Neuronal stem cell (in vitro differentiated cells): ENCODE measurements around the gene SRP68.
A peak's percentile ranks its signal among the peaks of the same experiment; 100 is the strongest.
"Not testable (repeated sequence)": the region's sequence is repeated elsewhere in the genome, so short reads cannot be mapped to it uniquely, and the experiment has no call there.

ENCODE experiments used
- DNase-seq: peaks from one replicate; pipeline ENCODE4 v3.0.0-alpha.2; 2013; ENCODE audit warnings: low spot score
- H2AFZ ChIP-seq: one replicate; pipeline ENCODE4 v1.6.1; 2013; ENCODE audit warnings: mild to moderate bottlenecking, low read length, inconsistent platforms
- H2AK5ac ChIP-seq: 2 replicates; pipeline ENCODE4 v1.6.1; 2013; ENCODE audit warnings: low read depth, mild to moderate bottlenecking, inconsistent platforms, low read length, moderate library complexity, mixed read lengths
- H2BK120ac ChIP-seq: 2 replicates; pipeline ENCODE4 v1.6.1; 2013; ENCODE audit warnings: low read depth, mild to moderate bottlenecking, inconsistent platforms, low read length, moderate library complexity, mixed read lengths
- H2BK12ac ChIP-seq: one replicate; pipeline ENCODE4 v1.6.1; 2013; ENCODE audit warnings: low read length, inconsistent platforms
- H2BK15ac ChIP-seq: 2 replicates; pipeline ENCODE4 v1.6.1; 2013; ENCODE audit warnings: mild to moderate bottlenecking, low read length, inconsistent platforms, mixed read lengths
- H2BK5ac ChIP-seq: one replicate; pipeline ENCODE4 v1.6.1; 2013; ENCODE audit warnings: inconsistent platforms, mild to moderate bottlenecking, low read length, moderate library complexity
- H3K14ac ChIP-seq: one replicate; pipeline ENCODE4 v1.6.1; 2013; ENCODE audit warnings: low read length, inconsistent platforms
- H3K18ac ChIP-seq: 2 replicates; pipeline ENCODE4 v1.6.1; 2013; ENCODE audit warnings: low read length, inconsistent platforms
- H3K23ac ChIP-seq: 2 replicates; pipeline ENCODE4 v1.6.1; 2013; ENCODE audit warnings: low read depth, mild to moderate bottlenecking, mixed read lengths, low read length, inconsistent platforms; ENCODE audit not compliant: poor library complexity
- H3K27ac ChIP-seq: replicated peaks from 3 replicates; pipeline ENCODE4 v1.5.1; 2013; ENCODE audit warnings: low read length, inconsistent platforms
- H3K27me3 ChIP-seq, 3 experiments: 2 replicates each; pipeline ENCODE4 v1.6.1; 2013; ENCODE audit warnings: low read length in 3 of 3, mild to moderate bottlenecking in 2 of 3, inconsistent platforms in 1 of 3, low read depth in 1 of 3, mixed read lengths in 1 of 3, moderate library complexity in 1 of 3; ENCODE audit not compliant: control insufficient read depth in 3 of 3, insufficient read depth in 3 of 3
- H3K36me3 ChIP-seq, 2 donors: replicated peaks in 1 of 2; 2 replicates each; pipeline ENCODE4 v1.6.1; 2013; ENCODE audit warnings: low read length in 2 of 2; ENCODE audit not compliant: control insufficient read depth in 2 of 2, insufficient read depth in 2 of 2
- H3K4ac ChIP-seq: 2 replicates; pipeline ENCODE4 v1.6.1; 2013; ENCODE audit warnings: inconsistent platforms, mild to moderate bottlenecking, low read length, moderate library complexity
- H3K4me1 ChIP-seq, 2 donors: 1 replicate in 1 of 2; 2 replicates in 1 of 2; pipeline ENCODE4 v1.6.1; 2013; ENCODE audit warnings: low read length in 2 of 2, low read depth in 1 of 2; ENCODE audit not compliant: control insufficient read depth in 2 of 2, insufficient read depth in 1 of 2
- H3K4me2 ChIP-seq: one replicate; pipeline ENCODE4 v1.6.1; 2013; ENCODE audit warnings: mild to moderate bottlenecking, low read length, inconsistent platforms; ENCODE audit not compliant: insufficient read depth, poor library complexity, severe bottlenecking
- H3K4me3 ChIP-seq, 2 donors: 2 replicates each; pipeline ENCODE4 v1.5.1; 2013; ENCODE audit warnings: low read length in 2 of 2, mild to moderate bottlenecking in 2 of 2, inconsistent platforms in 1 of 2, moderate library complexity in 1 of 2
- H3K79me1 ChIP-seq: one replicate; pipeline ENCODE4 v1.6.1; 2013; ENCODE audit warnings: low read depth, mild to moderate bottlenecking, inconsistent platforms, low read length, moderate library complexity
- H3K9ac ChIP-seq: one replicate; pipeline ENCODE4 v1.6.1; 2013; ENCODE audit warnings: mild to moderate bottlenecking, low read depth, low read length, inconsistent platforms; ENCODE audit not compliant: poor library complexity
- H3K9me3 ChIP-seq, 2 donors: replicated peaks in 1 of 2; 2 replicates each; pipeline versions ENCODE3 to v1.6.1; 2013; ENCODE audit warnings: low read length in 2 of 2, mild to moderate bottlenecking in 2 of 2, inconsistent platforms in 1 of 2, low read depth in 1 of 2, mixed read lengths in 1 of 2, moderate library complexity in 1 of 2; ENCODE audit not compliant: control insufficient read depth in 2 of 2, insufficient read depth in 1 of 2
- H4K8ac ChIP-seq: one replicate; pipeline ENCODE4 v1.6.1; 2013; ENCODE audit warnings: low read depth, mild to moderate bottlenecking, inconsistent platforms, low read length, moderate library complexity
- H4K91ac ChIP-seq: one replicate; pipeline ENCODE4 v1.6.1; 2013; ENCODE audit warnings: low read length, low read depth, mild to moderate bottlenecking, inconsistent platforms; ENCODE audit not compliant: poor library complexity
- WGBS, 2 donors: extraction: QIAGEN DNeasy Blood & Tissue Kit; methylation state at CpG; one replicate each; pipeline ENCODE4 v1.1.7; 2013; ENCODE audit warnings: missing lambda C conversion rate in 2 of 2, mixed read lengths in 1 of 2; ENCODE audit not compliant: insufficient read length in 2 of 2, insufficient replicate concordance in 1 of 2; ENCODE audit errors: extremely low coverage in 2 of 2; 5-methylcytosine and 5-hydroxymethylcytosine counted together

Gene SRP68

GRCh38 chr17:76078860-76079534, 6.7 kb upstream of the SRP68 start, which contains the start of gene ZACN:
Gene ZACN, plus strand, starts transcription at chr17:76079182. Its CDS starts 83 bp downstream, at chr17:76079265.
- Histone ChIP-seq H2BK12ac (no peak within 1 kb of the TSS), H3K9ac (peak within 1 kb of the TSS; percentile 46), H3K4ac (no peak within 1 kb of the TSS), H3K9me3 (peaks cover 0 to 5% of the 10 kb centered on the region in 2 donors), H3K4me2 (peak within 1 kb of the TSS; percentile 38), H2BK15ac (no peak within 1 kb of the TSS), H3K27ac (no peak within 1 kb of the TSS), H2AK5ac (no peak within 1 kb of the TSS), H3K14ac (peak within 1 kb of the TSS; percentile 28), H3K4me1 (peaks cover 17 to 22% of the 10 kb centered on the region in 2 donors), H4K91ac (no peak within 1 kb of the TSS), H3K36me3 (peaks cover 8 to 21% of the 10 kb centered on the region in 2 donors), H2BK120ac (no peak within 1 kb of the TSS), H2BK5ac (no peak within 1 kb of the TSS), H3K27me3 (peaks cover 32 to 61% (median 36%) of the 10 kb centered on the region in 3 experiments), H3K18ac (peak within 1 kb of the TSS; percentile 39), H3K4me3 (peak within 1 kb of the TSS in 1 of 2 donors; percentile 39), H3K23ac (peak within 1 kb of the TSS; percentile 86), H4K8ac (no peak within 1 kb of the TSS), H2AFZ (no peak within 1 kb of the TSS), H3K79me1 (no peaks in the 10 kb centered on the region)
- WGBS, 2 donors, result no CpG with 5 or more reads among the region's 17 CpGs
- DNase-seq, result no peak

GRCh38 chr17:76078370-76078769, 6.1 kb upstream of the SRP68 start:
- H3K4me3 ChIP-seq, H3K14ac ChIP-seq, H2AK5ac ChIP-seq, H3K9ac ChIP-seq, H3K79me1 ChIP-seq, DNase-seq, H2AFZ ChIP-seq, H2BK12ac ChIP-seq, H4K91ac ChIP-seq, H3K27ac ChIP-seq, H3K23ac ChIP-seq, H3K9me3 ChIP-seq, H3K4ac ChIP-seq, H3K4me2 ChIP-seq, H2BK120ac ChIP-seq, H2BK5ac ChIP-seq, H4K8ac ChIP-seq, H2BK15ac ChIP-seq, H3K18ac ChIP-seq: not testable (repeated sequence)
- peaks cover 5 to 15% of the 10 kb centered on the region in 2 donors for H3K36me3 ChIP-seq
- peaks cover 38 to 67% (median 38%) of the 10 kb centered on the region in 3 experiments for H3K27me3 ChIP-seq
- peaks cover 17 to 22% of the 10 kb centered on the region in 2 donors for H3K4me1 ChIP-seq
- WGBS, 2 donors, result no CpG with 5 or more reads among the region's 5 CpGs

DNA sequence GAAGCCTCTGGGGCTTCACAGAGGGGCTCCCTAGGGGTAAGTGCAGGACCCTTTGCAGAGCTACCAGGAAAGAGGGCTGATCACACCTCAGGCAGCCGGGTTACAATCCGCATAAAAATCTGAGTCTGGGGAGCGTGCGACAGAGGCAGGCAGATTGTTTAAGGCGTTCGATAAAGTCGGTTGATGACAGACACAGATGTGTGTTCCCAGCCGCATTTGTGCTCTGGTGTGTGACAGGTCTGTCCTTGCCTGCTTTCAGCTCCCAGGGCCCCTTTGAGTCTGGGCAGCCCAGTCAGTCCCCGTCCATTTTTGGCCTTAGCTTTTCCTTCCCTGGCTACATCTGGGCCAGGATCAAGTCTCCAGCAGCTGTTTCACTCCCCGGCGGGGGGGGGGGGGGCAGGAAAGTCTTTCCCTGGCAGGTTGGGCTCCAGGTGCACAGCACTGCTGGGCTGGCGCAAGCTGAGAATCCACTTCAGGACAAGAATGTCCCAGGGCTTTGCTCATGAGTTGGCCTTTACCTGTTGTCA, 5.3 kb upstream of the SRP68 start:
- Histone ChIP-seq H3K4me3 (no peak overlapping the region), H4K8ac (no peak overlapping the region), H4K91ac (no peak overlapping the region), H2AK5ac (peak overlapping the region; percentile 74), H3K36me3 (peaks cover 3 to 8% of the 10 kb centered on the region in 2 donors), H3K23ac (no peak overlapping the region), H3K4me1 (peaks cover 17 to 24% of the 10 kb centered on the region in 2 donors), H2BK12ac (no peak overlapping the region), H2BK15ac (no peak overlapping the region), H3K27ac (no peak overlapping the region), H2BK120ac (no peak overlapping the region), H3K27me3 (peaks cover 38 to 67% (median 38%) of the 10 kb centered on the region in 3 experiments), H3K79me1 (no peaks in the 10 kb centered on the region), H2BK5ac (no peak overlapping the region), H3K4me2 (no peak overlapping the region), H3K9me3 (peaks cover 0 to 5% of the 10 kb centered on the region in 2 donors), H3K18ac (no peak overlapping the region), H3K9ac (no peak overlapping the region), H3K14ac (no peak overlapping the region), H3K4ac (no peak overlapping the region), H2AFZ (no peak overlapping the region)
- no peak for DNase-seq
- no CpG with 5 or more reads among the region's 12 CpGs for WGBS, 2 donors
